ENCODE data around the gene TRIM67. TPM values are rescaled to one million over a fixed set of nuclear protein-coding genes. Genes with fewer than 3 reads are reported as not detected.

The TRIM67 gene
- total and polyA plus RNA-seq, 2 of the 4 experiments (the other 2 are of a cell fraction), result not detected

- Histone ChIP-seq H2BK5ac (ENCODE audit: low read depth, low read length, poor library complexity, severe bottlenecking) (no peak overlapping the region), H4K8ac (ENCODE audit: low read depth in 2 of 2, low read length in 2 of 2) (no peak overlapping the region), H3K36me3 (ENCODE audit: control insufficient read depth, insufficient read depth, low read length) (peaks cover 15% of the 10 kb centered on the region), H3K79me1 (ENCODE audit: low read depth in 1 of 2, low read length in 2 of 2) (no peaks in the 10 kb centered on the region), H3K23ac (ENCODE audit: low read depth, low read length) (no peak overlapping the region), H3K9me3 (ENCODE audit: control insufficient read depth, insufficient read depth, low read length) (no peaks in the 10 kb centered on the region), H2BK15ac (ENCODE audit: low read depth, low read length) (no peak overlapping the region), H3K14ac (replicated peaks; ENCODE audit: low read depth, low read length) (no peak overlapping the region), H3K27me3 (ENCODE audit: control insufficient read depth, insufficient read depth, low read length) (peaks cover 20% of the 10 kb centered on the region), H4K20me1 (ENCODE audit: insufficient read depth, low read length) (no peaks in the 10 kb centered on the region), H3K56ac (ENCODE audit: extremely low read depth, insufficient read depth, low read length) (no peak overlapping the region), H3K27ac (ENCODE audit: insufficient read depth, low read length) (no peak overlapping the region), H2AFZ (replicated peaks; ENCODE audit: low read length, poor library complexity) (no peak overlapping the region), H2AK5ac (ENCODE audit: low read depth, low read length) (no peak overlapping the region), H3K4ac (ENCODE audit: low read depth, low read length) (no peak overlapping the region), H3K4me1 (ENCODE audit: control insufficient read depth, insufficient read depth, low read length) (no peaks in the 10 kb centered on the region), H2AK9ac (replicated peaks; ENCODE audit: low read depth, low read length, poor library complexity) (no peak overlapping the region), H4K5ac (ENCODE audit: low read depth, low read length) (no peak overlapping the region), H3K4me2 (ENCODE audit: low read depth, low read length) (no peak overlapping the region), H4K91ac (ENCODE audit: insufficient read depth, low read depth, low read length) (no peak overlapping the region), H3K9me1 (ENCODE audit: insufficient read depth, low read length) (no peaks in the 10 kb centered on the region), H2BK120ac (ENCODE audit: low read depth, low read length) (no peak overlapping the region), H3K4me3 (ENCODE audit: insufficient read depth, low read depth, low read length) (no peak overlapping the region), H2BK20ac (ENCODE audit: low read depth, low read length) (no peak overlapping the region), H3K18ac (ENCODE audit: low read depth, low read length) (no peak overlapping the region), H3K9ac (ENCODE audit: low read depth, low read length) (no peak overlapping the region)
- ChIA-PET CTCF (no interaction called here), POLR2A (ENCODE audit: unreplicated experiment) (no interaction called here)
- in situ Hi-C loops (cut with MboI; ENCODE audit: low sequenced_read_pairs), result no loop called here
- ATAC-seq (ENCODE audit: low read depth), result no peak
- no TSS peak for BruUV-seq (replicated peaks)
- whole genome bisulfite sequencing, 2 experiments (ENCODE audit: extremely low coverage in 2 of 2, insufficient read length in 1 of 2), result no CpG with 5 or more reads among the region's 11 CpGs
- dilution Hi-C loops (cut with HindIII; ENCODE audit: low sequenced_read_pairs, unreplicated experiment), result no loop called here
- intact Hi-C loops (cut with micrococcal nuclease), result no loop called here
- DNase-seq, result no peak
- no peak for TF ChIP-seq MAFK (IDR thresholded peaks at IDR 0.05; ENCODE audit: low read depth, low read length)
- TF ChIP-seq, protein P1, sequence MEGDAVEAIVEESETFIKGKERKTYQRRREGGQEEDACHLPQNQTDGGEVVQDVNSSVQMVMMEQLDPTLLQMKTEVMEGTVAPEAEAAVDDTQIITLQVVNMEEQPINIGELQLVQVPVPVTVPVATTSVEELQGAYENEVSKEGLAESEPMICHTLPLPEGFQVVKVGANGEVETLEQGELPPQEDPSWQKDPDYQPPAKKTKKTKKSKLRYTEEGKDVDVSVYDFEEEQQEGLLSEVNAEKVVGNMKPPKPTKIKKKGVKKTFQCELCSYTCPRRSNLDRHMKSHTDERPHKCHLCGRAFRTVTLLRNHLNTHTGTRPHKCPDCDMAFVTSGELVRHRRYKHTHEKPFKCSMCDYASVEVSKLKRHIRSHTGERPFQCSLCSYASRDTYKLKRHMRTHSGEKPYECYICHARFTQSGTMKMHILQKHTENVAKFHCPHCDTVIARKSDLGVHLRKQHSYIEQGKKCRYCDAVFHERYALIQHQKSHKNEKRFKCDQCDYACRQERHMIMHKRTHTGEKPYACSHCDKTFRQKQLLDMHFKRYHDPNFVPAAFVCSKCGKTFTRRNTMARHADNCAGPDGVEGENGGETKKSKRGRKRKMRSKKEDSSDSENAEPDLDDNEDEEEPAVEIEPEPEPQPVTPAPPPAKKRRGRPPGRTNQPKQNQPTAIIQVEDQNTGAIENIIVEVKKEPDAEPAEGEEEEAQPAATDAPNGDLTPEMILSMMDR (conservative IDR thresholded peaks at IDR 0.05; ENCODE audit: low read depth, low read length), result no peak
- TF ChIP-seq BHLHE40 (IDR thresholded peaks at IDR 0.05; ENCODE audit: low read depth, low read length), result no peak
- TF ChIP-seq CEBPB (IDR thresholded peaks at IDR 0.05; ENCODE audit: low read depth, low read length), result no peak
- TF ChIP-seq RAD21 (IDR thresholded peaks at IDR 0.05; ENCODE audit: low read length), result no peak
- TF ChIP-seq CHD1 (IDR thresholded peaks at IDR 0.05; ENCODE audit: low read depth, low read length), result no peak
- TF ChIP-seq RCOR1 (IDR thresholded peaks at IDR 0.05; ENCODE audit: insufficient replicate concordance, low read length), result no peak
- no peak for TF ChIP-seq MAZ (IDR thresholded peaks at IDR 0.05; ENCODE audit: borderline replicate concordance, low read depth, low read length)
- TF ChIP-seq USF2 (IDR thresholded peaks at IDR 0.05; ENCODE audit: low read depth, low read length), result no peak
- TF ChIP-seq RFX5 (IDR thresholded peaks at IDR 0.05; ENCODE audit: low read depth, low read length), result no peak
- no peak for TF ChIP-seq NFE2L2 (IDR thresholded peaks at IDR 0.05; ENCODE audit: low read depth, low read length)
- TF ChIP-seq MXI1 (IDR thresholded peaks at IDR 0.05; ENCODE audit: borderline replicate concordance, low read depth, low read length), result no peak
- TF ChIP-seq, protein P2, sequence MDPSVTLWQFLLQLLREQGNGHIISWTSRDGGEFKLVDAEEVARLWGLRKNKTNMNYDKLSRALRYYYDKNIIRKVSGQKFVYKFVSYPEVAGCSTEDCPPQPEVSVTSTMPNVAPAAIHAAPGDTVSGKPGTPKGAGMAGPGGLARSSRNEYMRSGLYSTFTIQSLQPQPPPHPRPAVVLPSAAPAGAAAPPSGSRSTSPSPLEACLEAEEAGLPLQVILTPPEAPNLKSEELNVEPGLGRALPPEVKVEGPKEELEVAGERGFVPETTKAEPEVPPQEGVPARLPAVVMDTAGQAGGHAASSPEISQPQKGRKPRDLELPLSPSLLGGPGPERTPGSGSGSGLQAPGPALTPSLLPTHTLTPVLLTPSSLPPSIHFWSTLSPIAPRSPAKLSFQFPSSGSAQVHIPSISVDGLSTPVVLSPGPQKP (IDR thresholded peaks at IDR 0.05; ENCODE audit: borderline replicate concordance, low read depth, low read length), result no peak
- no peak for TF ChIP-seq FOS (IDR thresholded peaks at IDR 0.05; ENCODE audit: low read depth, low read length)
- TF ChIP-seq POLR2A (IDR thresholded peaks at IDR 0.05; ENCODE audit: low read depth, low read length), result no peak
These were observed 58.9 kb downstream of the TRIM67 start for GRCh38 chr1:231220801-231221200.

Measured in IMR-90 (cell line).